Measurements from ENCODE around the gene PKD1L1. TPM values are rescaled to one million over a fixed set of nuclear protein-coding genes. Genes with fewer than 3 reads are reported as not detected.

Gene PKD1L1
- polyA plus RNA-seq, 2 of the 4 experiments (the other 2 are of a cell fraction) = 0.21 TPM

GRCh38 chr7:47882635-47883034 is 65.6 kb downstream of the PKD1L1 start:
- no peak overlapping the region for H3K4me3 ChIP-seq
- ChIA-PET CTCF (no interaction called here), POLR2A (no interaction called here)
- WGBS (ENCODE audit: missing lambda C conversion rate) = 70% methylated on average over 3 of the region's 3 CpGs
- no peak overlapping the region for H3K4me2 ChIP-seq
- ATAC-seq = no peak
- H3K9me3 ChIP-seq = no peaks in the 10 kb centered on the region
- no peak for DNase-seq (ENCODE audit: low read depth in 1 of 2, low spot score in 1 of 2)
- FAIRE-seq = no peak
- H3K27ac ChIP-seq = no peak overlapping the region
- H3K4me1 ChIP-seq = no peaks in the 10 kb centered on the region
- TF ChIP-seq CTCF (IDR thresholded peaks at IDR 0.05) (no peak), ESRRA (IDR thresholded peaks at IDR 0.05; ENCODE audit: borderline replicate concordance, low read length) (no peak), ZNF302 (CRISPR knock-in tag; IDR thresholded peaks at IDR 0.05) (no peak), POLR2A (IDR thresholded peaks at IDR 0.05; ENCODE audit: low read length) (no peak), EP300 (IDR thresholded peaks at IDR 0.05) (no peak), CBX2 (IDR thresholded peaks at IDR 0.05; ENCODE audit: borderline replicate concordance, low read depth) (no peak), RARB (CRISPR knock-in tag; IDR thresholded peaks at IDR 0.05) (no peak)

GRCh38 chr7:47881256-47881655 is 67.0 kb downstream of the PKD1L1 start:
- ChIA-PET POLR2A (no interaction called here), CTCF (no interaction called here)
- no peak overlapping the region for H3K27ac ChIP-seq
- no peak overlapping the region for H3K4me3 ChIP-seq
- H3K9me3 ChIP-seq = no peaks in the 10 kb centered on the region
- DNase-seq (ENCODE audit: low read depth in 1 of 2, low spot score in 1 of 2) (no peak), FAIRE-seq (no peak), ATAC-seq (no peak)
- no peak overlapping the region for H3K4me2 ChIP-seq
- TF ChIP-seq ATOH8 (CRISPR knock-in tag; IDR thresholded peaks at IDR 0.05; ENCODE audit: low read depth) = no peak
- no peak for TF ChIP-seq REST (IDR thresholded peaks at IDR 0.05)
- TF ChIP-seq HDAC2 (IDR thresholded peaks at IDR 0.05) = no peak
- TF ChIP-seq RARB (CRISPR knock-in tag; IDR thresholded peaks at IDR 0.05) = no peak
- no peak for TF ChIP-seq EP300 (IDR thresholded peaks at IDR 0.05)
- no peak for TF ChIP-seq BCL3 (IDR thresholded peaks at IDR 0.05)
- no peak for TF ChIP-seq CEBPB (IDR thresholded peaks at IDR 0.05)
- TF ChIP-seq RNF2 (IDR thresholded peaks at IDR 0.05; ENCODE audit: borderline replicate concordance, low read depth) = no peak
- no peak for TF ChIP-seq FOSB (CRISPR knock-in tag; IDR thresholded peaks at IDR 0.05)
- TF ChIP-seq JUN (IDR thresholded peaks at IDR 0.05) = no peak
- no peak for TF ChIP-seq HOXB13 (CRISPR knock-in tag; IDR thresholded peaks at IDR 0.05; ENCODE audit: low read depth)
- no peak for TF ChIP-seq TP53 (CRISPR knock-in tag; IDR thresholded peaks at IDR 0.05)
- TF ChIP-seq NR3C1 (IDR thresholded peaks at IDR 0.05) = no peak
- no peak for TF ChIP-seq ZFP36 (IDR thresholded peaks at IDR 0.05; ENCODE audit: borderline replicate concordance, partially characterized antibody)
- no peak for TF ChIP-seq RCOR1 (IDR thresholded peaks at IDR 0.05; ENCODE audit: low read depth, low read length)
- TF ChIP-seq POLR2A (IDR thresholded peaks at IDR 0.05; ENCODE audit: low read length) = no peak
- no peak for TF ChIP-seq CBX2 (IDR thresholded peaks at IDR 0.05; ENCODE audit: borderline replicate concordance, low read depth)
- 94% methylated on average over 4 of the region's 4 CpGs for WGBS (ENCODE audit: missing lambda C conversion rate)
- H3K4me1 ChIP-seq = no peaks in the 10 kb centered on the region
